H1 (cell line): ENCODE measurements around the gene SCN1B. TPM values are rescaled to one million over a fixed set of nuclear protein-coding genes. Genes with fewer than 3 reads are reported as not detected.
A peak's percentile ranks its signal among the peaks of the same experiment; 100 is the strongest.

Experiments used
- CTCF ChIA-PET: fragments of 300-600 bp; sonication (Branson Sonifier 250); formaldehyde crosslinking; loops from one replicate; lab custom pipeline; 2021; ENCODE audit not compliant: partially characterized antibody; lab: Charles Lee
- POLR2A ChIA-PET: fragments of 300-600 bp; sonication (Branson Sonifier 250); formaldehyde crosslinking; loops from one replicate; lab custom pipeline; 2021; ENCODE audit warnings: inconsistent platforms; ENCODE audit not compliant: partially characterized antibody; lab: Charles Lee
- DNase-seq, 2 experiments: peaks; one replicate each; pipeline versions ENCODE4 v3.0.0 to v3.0.0-alpha.2; 2010 to 2022; ENCODE audit warnings: low spot score in 2 of 2, low read depth in 1 of 2, mixed read lengths in 1 of 2
- FAIRE-seq: peaks from 2 replicates; lab custom pipeline; 2011; peaks lifted over from hg19 to GRCh38; lab: Jason Lieb, UNC
- H2AFZ ChIP-seq: 2 replicates; pipeline ENCODE4 v1.8.1; 2012; ENCODE audit warnings: low read length, inconsistent platforms
- H2AK5ac ChIP-seq: 2 replicates; pipeline ENCODE4 v1.6.1; 2013; ENCODE audit warnings: low read depth, low read length
- H2BK120ac ChIP-seq: replicated peaks from 2 replicates; pipeline ENCODE3; 2013; ENCODE audit warnings: low read depth, low read length, inconsistent platforms
- H2BK12ac ChIP-seq: 2 replicates; pipeline ENCODE4 v1.6.1; 2013; ENCODE audit warnings: low read depth, low read length
- H2BK15ac ChIP-seq: 2 replicates; pipeline ENCODE4 v1.6.1; 2013; ENCODE audit warnings: low read length
- H2BK20ac ChIP-seq: 2 replicates; pipeline ENCODE4 v1.6.1; 2013; ENCODE audit warnings: low read length
- H2BK5ac ChIP-seq: 2 replicates; pipeline ENCODE4 v1.6.1; 2013; ENCODE audit warnings: low read depth, low read length
- H3K14ac ChIP-seq: 2 replicates; pipeline ENCODE4 v1.6.1; 2013; ENCODE audit warnings: inconsistent platforms; ENCODE audit not compliant: insufficient read length
- H3K18ac ChIP-seq: 2 replicates; pipeline ENCODE4 v1.6.1; 2013; ENCODE audit warnings: low read length; ENCODE audit errors: extremely low read depth
- H3K23ac ChIP-seq: 2 replicates; pipeline ENCODE4 v1.6.1; 2013; ENCODE audit warnings: inconsistent platforms; ENCODE audit not compliant: insufficient read length
- H3K23me2 ChIP-seq: 2 replicates; pipeline ENCODE4 v1.6.1; 2013; ENCODE audit warnings: low read depth, low read length
- H3K27ac ChIP-seq: 2 replicates; pipeline ENCODE4 v1.6.1; 2011; ENCODE audit warnings: low read depth, low read length, inconsistent platforms
- H3K27me3 ChIP-seq, 4 experiments: replicated peaks in 1 of 4; 1 replicate in 1 of 4; 2 replicates in 3 of 4; pipeline versions ENCODE4 v1.6.1 to v1.8.1; 2011 to 2013; ENCODE audit warnings: low read length in 3 of 4, mild to moderate bottlenecking in 3 of 4, inconsistent platforms in 2 of 4, mixed read lengths in 2 of 4, moderate library complexity in 1 of 4; ENCODE audit not compliant: control insufficient read depth in 3 of 4, insufficient read depth in 3 of 4; ENCODE audit errors: extremely low read depth in 1 of 4
- H3K36me3 ChIP-seq, 4 experiments: 2 replicates each; pipeline versions ENCODE4 v1.6.1 to v1.8.1; 2011 to 2013; ENCODE audit warnings: mild to moderate bottlenecking in 4 of 4, low read length in 3 of 4, moderate library complexity in 2 of 4, control low read depth in 1 of 4, inconsistent platforms in 1 of 4; ENCODE audit not compliant: insufficient read depth in 4 of 4, control insufficient read depth in 2 of 4
- H3K4ac ChIP-seq: replicated peaks from 2 replicates; pipeline ENCODE3; 2013; ENCODE audit warnings: low read length, low read depth, mixed read lengths, inconsistent platforms; ENCODE audit not compliant: insufficient read length
- H3K4me1 ChIP-seq, 4 experiments: replicated peaks in 1 of 4; 1 replicate in 1 of 4; 2 replicates in 3 of 4; pipeline versions ENCODE4 v1.6.1 to v1.8.1; 2011 to 2013; ENCODE audit warnings: low read length in 3 of 4, inconsistent platforms in 2 of 4, mixed read lengths in 1 of 4; ENCODE audit not compliant: insufficient read depth in 4 of 4, control insufficient read depth in 3 of 4
- H3K4me2 ChIP-seq, 2 experiments: 2 replicates each; pipeline versions ENCODE4 v1.6.1 to v1.8.1; 2011 to 2013; ENCODE audit warnings: low read depth in 2 of 2, low read length in 2 of 2, control low read depth in 1 of 2, inconsistent platforms in 1 of 2, mild to moderate bottlenecking in 1 of 2; ENCODE audit not compliant: insufficient read depth in 1 of 2
- H3K4me3 ChIP-seq, 4 experiments: fragments of 200-600, 300-600 bp in 1 of 4; sonication (generic), shearing (Covaris generic), sonication (Bioruptor Twin) in 1 of 4; 2 replicates each; pipeline versions ENCODE4 v1.5.1 to v1.8.1; 2011 to 2016; ENCODE audit warnings: low read length in 4 of 4, low read depth in 3 of 4, control low read depth in 2 of 4, inconsistent platforms in 2 of 4, mild to moderate bottlenecking in 2 of 4, mixed read lengths in 1 of 4, moderate library complexity in 1 of 4; ENCODE audit not compliant: insufficient read depth in 2 of 4; ENCODE audit errors: extremely low read depth in 1 of 4
- H3K56ac ChIP-seq: replicated peaks from 2 replicates; pipeline ENCODE3; 2013; ENCODE audit warnings: low read depth, mild to moderate bottlenecking, mixed read lengths, low read length, inconsistent platforms; ENCODE audit not compliant: insufficient read length
- H3K79me1 ChIP-seq: 2 replicates; pipeline ENCODE4 v1.6.1; 2013; ENCODE audit warnings: low read depth, low read length, control low read depth
- H3K79me2 ChIP-seq, 2 experiments: 2 replicates each; pipeline versions ENCODE4 v1.6.1 to v1.8.1; 2012 to 2013; ENCODE audit warnings: low read length in 2 of 2, mild to moderate bottlenecking in 2 of 2, inconsistent platforms in 1 of 2; ENCODE audit not compliant: insufficient read depth in 2 of 2, control insufficient read depth in 1 of 2
- H3K9ac ChIP-seq, 4 experiments: replicated peaks in 1 of 4; 1 replicate in 1 of 4; 2 replicates in 3 of 4; pipeline versions ENCODE4 v1.6.1 to v1.8.1; 2011 to 2013; ENCODE audit warnings: low read depth in 3 of 4, low read length in 3 of 4, control low read depth in 2 of 4, mild to moderate bottlenecking in 2 of 4, moderate library complexity in 2 of 4, inconsistent platforms in 1 of 4; ENCODE audit errors: extremely low read depth in 1 of 4
- H3K9me3 ChIP-seq, 2 experiments: 2 replicates each; pipeline versions ENCODE4 v1.6.1 to v1.8.1; 2012 to 2013; ENCODE audit warnings: mild to moderate bottlenecking in 2 of 2, moderate library complexity in 2 of 2, control low read depth in 1 of 2, inconsistent platforms in 1 of 2, low read depth in 1 of 2, low read length in 1 of 2, mixed read lengths in 1 of 2; ENCODE audit not compliant: insufficient read depth in 2 of 2
- H4K20me1 ChIP-seq, 2 experiments: replicated peaks in 1 of 2; 2 replicates each; pipeline versions ENCODE3 to v1.8.1; 2011 to 2013; ENCODE audit warnings: inconsistent platforms in 2 of 2, low read length in 2 of 2, mild to moderate bottlenecking in 1 of 2; ENCODE audit not compliant: insufficient read depth in 2 of 2, control insufficient read depth in 1 of 2
- H4K5ac ChIP-seq: 2 replicates; pipeline ENCODE4 v1.6.1; 2013; ENCODE audit warnings: low read length, low read depth, mixed read lengths, inconsistent platforms; ENCODE audit not compliant: insufficient read length
- H4K8ac ChIP-seq: 2 replicates; pipeline ENCODE4 v1.8.0; 2013; ENCODE audit warnings: mild to moderate bottlenecking, moderate library complexity, low read length, inconsistent platforms; ENCODE audit not compliant: insufficient read depth; ENCODE audit errors: extremely low read depth
- H4K91ac ChIP-seq: replicated peaks from 2 replicates; pipeline ENCODE3; 2013; ENCODE audit warnings: low read length, mixed read lengths, inconsistent platforms; ENCODE audit not compliant: insufficient read length
- ATF2 ChIP-seq: IDR thresholded peaks from 2 replicates; pipeline ENCODE4 v1.6.1; 2012; ENCODE audit warnings: low read length, inconsistent platforms
- BACH1 ChIP-seq: IDR thresholded peaks from 2 replicates; pipeline ENCODE4 v1.6.1; 2012; ENCODE audit warnings: low read length, improper control_type of control experiment
- NANOG ChIP-seq: IDR thresholded peaks from 2 replicates; pipeline ENCODE4 v1.6.1; 2011; ENCODE audit warnings: low read length, low read depth, mild to moderate bottlenecking, inconsistent platforms; ENCODE audit not compliant: insufficient read depth, poor library complexity, severe bottlenecking
- PHF8 ChIP-seq: fragments of 200-600 bp; sonication (generic); conservative IDR thresholded peaks from 2 replicates; pipeline ENCODE4 v1.7.1; 2012; ENCODE audit warnings: low read depth, mild to moderate bottlenecking, inconsistent platforms, low read length, moderate library complexity
- RFX5 ChIP-seq: IDR thresholded peaks from 2 replicates; pipeline ENCODE4 v1.6.1; 2011; ENCODE audit warnings: low read depth, low read length, improper control_type of control experiment, borderline replicate concordance
- RNF2 ChIP-seq: fragments of 200-900, 300-1000 bp; sonication (generic); IDR thresholded peaks from 2 replicates; pipeline ENCODE4 v1.7.1; 2016; ENCODE audit warnings: borderline replicate concordance, low read depth, mild to moderate bottlenecking, antibody characterized with exemption, low read length; ENCODE audit not compliant: poor library complexity, severe bottlenecking; ENCODE audit errors: missing control alignments
- USF2 ChIP-seq: IDR thresholded peaks from 2 replicates; pipeline ENCODE4 v1.6.1; 2011; ENCODE audit warnings: low read length, improper control_type of control experiment
- ZNF274 ChIP-seq: IDR thresholded peaks from 2 replicates; pipeline ENCODE4 v1.7.0; 2012; ENCODE audit warnings: low read length, borderline replicate concordance; ENCODE audit errors: extremely low read depth
- WGBS, 2 experiments: shearing (Covaris generic) in 1 of 2; methylation state at CpG; one replicate each; pipeline versions ENCODE4 v1.1.6 to v1.1.7; 2013 to 2015; ENCODE audit warnings: low lambda C conversion rate in 2 of 2, mixed read lengths in 2 of 2, inconsistent platforms in 1 of 2, low coverage in 1 of 2, missing lambda C conversion rate in 1 of 2; ENCODE audit not compliant: insufficient replicate concordance in 2 of 2, insufficient coverage in 1 of 2, insufficient read length in 1 of 2; ENCODE audit errors: extremely low coverage in 1 of 2, missing lambda C conversion rate in 1 of 2; 5-methylcytosine and 5-hydroxymethylcytosine counted together
- polyA plus RNA-seq, 7 experiments: library from polyadenylated mRNA; depleted of rRNA in 3 of 7; stranded (reverse) in 5 of 7; unstranded in 2 of 7; fragments of >200 nt in 5 of 7; fragments of 200-250 nt in 2 of 7; gene quantifications; 1 replicate in 5 of 7; 2 replicates in 1 of 7; 4 replicates in 1 of 7; pipeline versions ENCODE4 v1.2.1 to v1.2.3, GENCODE V29; 2011 to 2013; ENCODE audit warnings: missing spikeins in 2 of 7, mixed read lengths in 2 of 7
- total RNA-seq: library from RNA; stranded (reverse); fragmentation: NEBNext Ultra II Directional; extraction: Animal tissue kit (Norgen Biotek cat#: 25700); gene quantifications from 2 replicates; pipeline ENCODE4 v1.2.1, GENCODE V29; 2021

Gene SCN1B
- total and polyA plus RNA-seq, 2 of the 8 experiments (the other 6 are each of a cell fraction or from before 2014, with no cell fraction given): 3.1 to 3.5 TPM

- H2BK20ac ChIP-seq: 0 out of 2 replicates have a peak overlapping the region, but pooled peaks have one; percentile 72
- no peak overlapping the region for H3K4me2 ChIP-seq
- FAIRE-seq (no peak), DNase-seq (no peak)
- H3K36me3 ChIP-seq: no peaks in the 10 kb centered on the region
- H4K91ac ChIP-seq: no peak overlapping the region
- peak overlapping the region; percentile 68; the same call in 1 of the 2 replicates for H2BK12ac ChIP-seq
- no peak overlapping the region for H4K5ac ChIP-seq
- no peak overlapping the region for H3K4me3 ChIP-seq
- CTCF ChIA-PET: interaction anchor here (0.6 to 1.9 kb wide), 5 partner anchors 9 to 170 kb away, joined by 3 to 7 read pairs (median 6); partner anchors contain the start of gene LGI4
- no peaks in the 10 kb centered on the region; a peak in 2 of 7 replicates for H3K27me3 ChIP-seq
- H2BK5ac ChIP-seq: no peak overlapping the region; the same call in 1 of the 2 replicates
- POLR2A ChIA-PET: interaction anchor here (0.9 kb wide), 2 partner anchors 12 to 190 kb away, joined by 3 read pairs; no protein-coding TSS in a partner anchor
- H3K14ac ChIP-seq: no peak overlapping the region
- H3K9me3 ChIP-seq: peaks cover 3 to 4% of the 10 kb centered on the region in 2 experiments; a peak in 3 of 4 replicates
- H3K23me2 ChIP-seq: no peaks in the 10 kb centered on the region; the same call in 1 of the 2 replicates
- H4K20me1 ChIP-seq: no peaks in the 10 kb centered on the region
- no peak overlapping the region for H2AK5ac ChIP-seq
- no peak overlapping the region for H3K56ac ChIP-seq
- 95% methylated on average over 6 of the region's 8 CpGs; no CpG with 5 or more reads in 1 of the 2 experiments for WGBS, 2 experiments
- H3K79me1 ChIP-seq: no peaks in the 10 kb centered on the region
- no peak overlapping the region for H3K9ac ChIP-seq
- no peak overlapping the region for H3K4ac ChIP-seq
- no peaks in the 10 kb centered on the region for H3K79me2 ChIP-seq
- no peak overlapping the region for H3K18ac ChIP-seq
- no peak overlapping the region for H3K23ac ChIP-seq
- H3K4me1 ChIP-seq: peaks cover 0 to 7% (median 7%) of the 10 kb centered on the region in 4 experiments; a peak in 4 of 7 replicates
- 0 out of 2 replicates have a peak overlapping the region, but pooled peaks have one; percentile 14 for H4K8ac ChIP-seq
- no peak overlapping the region for H3K27ac ChIP-seq
- no peak overlapping the region for H2BK120ac ChIP-seq
- no peak overlapping the region for H2AFZ ChIP-seq
- no peak overlapping the region for H2BK15ac ChIP-seq
- TF ChIP-seq USF2: no peak
- TF ChIP-seq ATF2: no peak
- no peak for TF ChIP-seq ZNF274
- no peak for TF ChIP-seq NANOG
- no peak for TF ChIP-seq BACH1
- no peak for TF ChIP-seq RFX5
- no peak for TF ChIP-seq PHF8
- TF ChIP-seq RNF2: no peak
These were observed 43.7 kb downstream of the SCN1B start for GRCh38 chr19:35073941-35074340.
